IPS DF 4.7 (cell line): Measurements from ENCODE around the gene STARD7.
A peak's percentile ranks its signal among the peaks of the same experiment; 100 is the strongest.
"Not testable (repeated sequence)": the region's sequence is repeated elsewhere in the genome, so short reads cannot be mapped to it uniquely, and the experiment has no call there.

Experiments
- DNase-seq: peaks from one replicate; pipeline ENCODE4 v3.0.0-alpha.2; 2013; ENCODE audit warnings: low spot score; ENCODE audit errors: extremely low read depth

STARD7 gene

GRCh38 chr2:96150007-96150640 lies 58.5 kb downstream of the STARD7 start:
- no peak for DNase-seq

- DNase-seq = peak; percentile 66
Measured at GRCh38 chr2:96148410-96149217, 60.0 kb downstream of the STARD7 start.

- DNase-seq = no peak
Measured at GRCh38 chr2:96147593-96148201, 60.9 kb downstream of the STARD7 start.

GRCh38 chr2:96146881-96147592 lies 61.6 kb downstream of the STARD7 start:
- no peak for DNase-seq

- no peak for DNase-seq
Measured at GRCh38 chr2:96146153-96146880, 62.3 kb downstream of the STARD7 start.

- no peak for DNase-seq
Measured at GRCh38 chr2:96145848-96146152, 62.8 kb downstream of the STARD7 start.

GRCh38 chr2:96145036-96145847 lies 63.4 kb downstream of the STARD7 start, which contains the start of gene DUSP2:
TSS of gene DUSP2 (minus strand) at chr2:96145440. CDS start at chr2:96145354, 86 bp downstream.
- no peak for DNase-seq

GRCh38 chr2:96144481-96145035 lies 64.1 kb downstream of the STARD7 start:
- DNase-seq = no peak

GRCh38 chr2:96143848-96144480 lies 64.7 kb downstream of the STARD7 start:
- DNase-seq = no peak

GRCh38 chr2:96143231-96143847 lies 65.3 kb downstream of the STARD7 start:
- no peak for DNase-seq

GRCh38 chr2:96142217-96143113 lies 66.2 kb downstream of the STARD7 start:
- no peak for DNase-seq

- not testable (repeated sequence) for DNase-seq
Measured at GRCh38 chr2:96141624-96141967, 67.0 kb downstream of the STARD7 start.

GRCh38 chr2:96140941-96141623 lies 67.5 kb downstream of the STARD7 start:
- no peak for DNase-seq

GRCh38 chr2:96139181-96139758 lies 69.4 kb downstream of the STARD7 start:
- DNase-seq = no peak

- no peak for DNase-seq
Measured at GRCh38 chr2:96138179-96139145, 70.2 kb downstream of the STARD7 start, which contains the start of gene ASTL. TSS of gene ASTL (minus strand) at chr2:96138502. CDS start at chr2:96138436, 66 bp downstream.
